Endothelial cell of umbilical vein (primary cell): ENCODE measurements around the gene TENM4. TPM values are rescaled to one million over a fixed set of nuclear protein-coding genes. Genes with fewer than 3 reads are reported as not detected.

Source experiments
- BruUV-seq: library from RNA; stranded (reverse); fragments of 400-500 nt; replicated peaks from 2 replicates; lab custom pipeline; 2021; lab: Mats Ljungman, UMichigan
- CTCF ChIA-PET: fragments of 300-600, 350-600 bp; sonication (Branson Sonifier 250); formaldehyde crosslinking; loops from one replicate; lab custom pipeline; 2021; ENCODE audit warnings: antibody characterized with exemption, inconsistent platforms; lab: Charles Lee
- POLR2A ChIA-PET: fragments of 300-600, 350-600 bp; sonication (Branson Sonifier 250); formaldehyde crosslinking; loops from one replicate; lab custom pipeline; 2021; ENCODE audit warnings: antibody characterized with exemption, inconsistent platforms; lab: Charles Lee
- DNase-seq: peaks from one replicate; pipeline ENCODE4 v3.0.0-alpha.2; 2011; ENCODE audit warnings: low read depth, low spot score
- FAIRE-seq: peaks from 2 replicates; lab custom pipeline; 2011; peaks lifted over from hg19 to GRCh38; lab: Jason Lieb, UNC
- H2AFZ ChIP-seq: 2 replicates; pipeline ENCODE4 v1.6.0; 2012; ENCODE audit warnings: low read depth, low read length, control low read depth, inconsistent platforms
- H3K27ac ChIP-seq: 2 replicates; pipeline ENCODE4 v1.5.1; 2011; ENCODE audit warnings: low read depth, mild to moderate bottlenecking, control low read depth, low read length, moderate library complexity; ENCODE audit not compliant: insufficient read depth
- H3K27me3 ChIP-seq, 2 experiments: 2 replicates each; pipeline versions ENCODE4 v1.6.0 to v1.6.1; 2011; ENCODE audit warnings: low read length in 2 of 2, mixed read lengths in 1 of 2; ENCODE audit not compliant: control insufficient read depth in 2 of 2, insufficient read depth in 2 of 2
- H3K36me3 ChIP-seq, 2 experiments: 2 replicates in 1 of 2; 3 replicates in 1 of 2; pipeline ENCODE4 v1.5.1; 2011; ENCODE audit warnings: low read length in 2 of 2, mild to moderate bottlenecking in 1 of 2, moderate library complexity in 1 of 2; ENCODE audit not compliant: control insufficient read depth in 2 of 2, insufficient read depth in 2 of 2; ENCODE audit errors: extremely low read depth in 1 of 2
- H3K4me1 ChIP-seq: 3 replicates; pipeline ENCODE4 v1.5.1; 2011; ENCODE audit warnings: mild to moderate bottlenecking, low read length; ENCODE audit not compliant: control insufficient read depth, insufficient read depth; ENCODE audit errors: extremely low read depth
- H3K4me2 ChIP-seq: 2 replicates; pipeline ENCODE4 v1.6.1; 2011; ENCODE audit warnings: low read length, control low read depth, mixed read lengths; ENCODE audit not compliant: insufficient read depth
- H3K4me3 ChIP-seq, 3 experiments: fragments of 200-600 bp in 1 of 3; sonication (generic), shearing (Covaris generic) in 1 of 3; replicated peaks in 1 of 3; 2 replicates each; pipeline ENCODE4 v1.5.1; 2011 to 2016; ENCODE audit warnings: control low read depth in 3 of 3, low read length in 3 of 3, mild to moderate bottlenecking in 2 of 3, inconsistent platforms in 1 of 3, low read depth in 1 of 3, moderate library complexity in 1 of 3; ENCODE audit not compliant: insufficient read depth in 1 of 3
- H3K79me2 ChIP-seq: 2 replicates; pipeline ENCODE4 v1.6.0; 2012; ENCODE audit warnings: low read length, inconsistent platforms; ENCODE audit not compliant: control insufficient read depth, insufficient read depth
- H3K9ac ChIP-seq: replicated peaks from 2 replicates; pipeline ENCODE3; 2011; ENCODE audit warnings: low read length, control low read depth; ENCODE audit not compliant: insufficient read depth; ENCODE audit errors: extremely low read depth
- H3K9me1 ChIP-seq: replicated peaks from 3 replicates; pipeline ENCODE4 v1.6.0; 2011; ENCODE audit warnings: mild to moderate bottlenecking, low read length; ENCODE audit not compliant: control insufficient read depth, insufficient read depth; ENCODE audit errors: extremely low read depth
- H3K9me3 ChIP-seq: replicated peaks from 2 replicates; pipeline ENCODE4 v1.5.1; 2012; ENCODE audit warnings: low read length, inconsistent platforms; ENCODE audit not compliant: control insufficient read depth, insufficient read depth
- H4K20me1 ChIP-seq: replicated peaks from 2 replicates; pipeline ENCODE3; 2011; ENCODE audit warnings: mild to moderate bottlenecking, low read length; ENCODE audit not compliant: control insufficient read depth, insufficient read depth; ENCODE audit errors: extremely low read depth
- EZH2 ChIP-seq: IDR thresholded peaks from 2 replicates; pipeline ENCODE4 v1.6.1; 2012; ENCODE audit warnings: borderline replicate concordance, low read depth, mild to moderate bottlenecking, moderate library complexity, low read length, inconsistent platforms; ENCODE audit not compliant: severe bottlenecking
- FOS ChIP-seq: IDR thresholded peaks from 2 replicates; pipeline ENCODE4 v1.6.1; 2011; ENCODE audit warnings: mild to moderate bottlenecking, low read length, moderate library complexity, borderline replicate concordance; ENCODE audit not compliant: insufficient read depth
- GATA2 ChIP-seq: IDR thresholded peaks from 2 replicates; pipeline ENCODE4 v1.7.0; 2011; ENCODE audit warnings: low read depth, mild to moderate bottlenecking, moderate library complexity, mixed read lengths, low read length; ENCODE audit not compliant: insufficient read length, insufficient read depth
- JUN ChIP-seq: IDR thresholded peaks from 2 replicates; pipeline ENCODE4 v1.6.1; 2011; ENCODE audit warnings: borderline replicate concordance, low read depth; ENCODE audit not compliant: insufficient read length, insufficient read depth
- POLR2AphosphoS5 ChIP-seq: IDR thresholded peaks from 2 replicates; pipeline ENCODE4 v1.6.1; 2012; ENCODE audit warnings: low read depth, mild to moderate bottlenecking, control low read depth, low read length, moderate library complexity; ENCODE audit not compliant: insufficient read depth
- dilution Hi-C: fragments of 300-500 bp; cut with MboI; formaldehyde crosslinking; loops from one replicate; pipeline ENCODE4 v1.15.0; 2019; ENCODE audit warnings: low sequenced_read_pairs; ENCODE audit not compliant: extremely low pct_ligation_motif_present
- intact Hi-C: fragments of 100-400 bp; cut with micrococcal nuclease; formaldehyde crosslinking; loops from one replicate; pipeline ENCODE4 v1.10.0; 2022
- polyA plus RNA-seq, 4 experiments: library from polyadenylated mRNA; depleted of rRNA in 3 of 4; stranded (reverse) in 3 of 4; unstranded in 1 of 4; fragments of >200 nt; gene quantifications; 2 replicates each; pipeline versions ENCODE4 v1.2.1 to v1.2.3, GENCODE V29; 2011 to 2012; ENCODE audit warnings: missing spikeins in 1 of 4
- total RNA-seq: library from RNA; stranded (reverse); gene quantifications from 2 replicates; pipeline ENCODE4 v1.2.3, GENCODE V29; 2021
- TF ChIP-seq, protein P1 (sequence below): IDR thresholded peaks from 2 replicates; pipeline ENCODE4 v1.6.1; 2011; ENCODE audit not compliant: insufficient read depth, insufficient read length
- TF ChIP-seq, protein P2 (sequence below), 2 donors: IDR thresholded peaks; 1 replicate in 1 of 2; 2 replicates in 1 of 2; pipeline ENCODE4 v1.5.1; 2011; ENCODE audit warnings: low read length in 2 of 2, mild to moderate bottlenecking in 2 of 2, moderate library complexity in 2 of 2, control low read depth in 1 of 2, inconsistent platforms in 1 of 2, low read depth in 1 of 2; ENCODE audit not compliant: insufficient read depth in 1 of 2; ENCODE audit errors: extremely low read depth in 1 of 2

The TENM4 gene
- total and polyA plus RNA-seq, 2 donors (not counting 3 experiments of a cell fraction or from before 2014, with no cell fraction given), result 0.06 to 0.27 TPM

DNA sequence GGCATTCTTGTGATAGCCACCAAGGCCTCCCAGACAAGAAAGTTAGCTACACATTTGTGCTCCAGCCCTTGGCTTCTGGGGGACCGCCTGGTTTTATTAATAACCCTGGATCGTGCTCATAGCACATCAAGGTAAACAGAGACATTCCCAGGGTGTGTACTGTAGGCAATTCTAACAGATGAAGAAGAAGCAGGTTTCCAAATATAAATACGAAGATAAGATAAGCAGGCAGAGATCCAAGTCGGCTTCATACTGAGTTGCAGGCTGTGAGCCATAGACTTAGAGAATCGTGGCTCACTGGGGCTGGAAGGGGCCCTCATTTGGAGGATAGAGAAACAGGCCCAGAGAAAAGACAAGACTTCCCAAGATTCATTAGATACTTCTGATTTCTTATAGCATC is 131.4 kb downstream of the TENM4 start:
- no peak overlapping the region for H3K9ac ChIP-seq
- H3K4me3 ChIP-seq, result no peak overlapping the region
- no peaks in the 10 kb centered on the region for H3K36me3 ChIP-seq
- H3K79me2 ChIP-seq, result no peaks in the 10 kb centered on the region
- DNase-seq, result no peak
- H3K27me3 ChIP-seq, result no peaks in the 10 kb centered on the region
- BruUV-seq, result no TSS peak
- POLR2A ChIA-PET, result no interaction called here
- no peak for FAIRE-seq
- H3K4me2 ChIP-seq, result no peak overlapping the region
- CTCF ChIA-PET, result no interaction called here
- intact Hi-C loops, result no loop called here
- H3K9me3 ChIP-seq, result no peaks in the 10 kb centered on the region
- no peaks in the 10 kb centered on the region for H3K9me1 ChIP-seq
- dilution Hi-C loops, result no loop called here
- no peak overlapping the region for H2AFZ ChIP-seq
- H3K4me1 ChIP-seq, result no peaks in the 10 kb centered on the region
- no peak overlapping the region for H3K27ac ChIP-seq
- H4K20me1 ChIP-seq, result no peaks in the 10 kb centered on the region
- no peak for TF ChIP-seq GATA2
- no peak for TF ChIP-seq EZH2
- no peak for TF ChIP-seq FOS
- TF ChIP-seq, protein P1, sequence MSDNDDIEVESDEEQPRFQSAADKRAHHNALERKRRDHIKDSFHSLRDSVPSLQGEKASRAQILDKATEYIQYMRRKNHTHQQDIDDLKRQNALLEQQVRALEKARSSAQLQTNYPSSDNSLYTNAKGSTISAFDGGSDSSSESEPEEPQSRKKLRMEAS, result no peak
- TF ChIP-seq POLR2AphosphoS5, result no peak
- TF ChIP-seq, protein P2, sequence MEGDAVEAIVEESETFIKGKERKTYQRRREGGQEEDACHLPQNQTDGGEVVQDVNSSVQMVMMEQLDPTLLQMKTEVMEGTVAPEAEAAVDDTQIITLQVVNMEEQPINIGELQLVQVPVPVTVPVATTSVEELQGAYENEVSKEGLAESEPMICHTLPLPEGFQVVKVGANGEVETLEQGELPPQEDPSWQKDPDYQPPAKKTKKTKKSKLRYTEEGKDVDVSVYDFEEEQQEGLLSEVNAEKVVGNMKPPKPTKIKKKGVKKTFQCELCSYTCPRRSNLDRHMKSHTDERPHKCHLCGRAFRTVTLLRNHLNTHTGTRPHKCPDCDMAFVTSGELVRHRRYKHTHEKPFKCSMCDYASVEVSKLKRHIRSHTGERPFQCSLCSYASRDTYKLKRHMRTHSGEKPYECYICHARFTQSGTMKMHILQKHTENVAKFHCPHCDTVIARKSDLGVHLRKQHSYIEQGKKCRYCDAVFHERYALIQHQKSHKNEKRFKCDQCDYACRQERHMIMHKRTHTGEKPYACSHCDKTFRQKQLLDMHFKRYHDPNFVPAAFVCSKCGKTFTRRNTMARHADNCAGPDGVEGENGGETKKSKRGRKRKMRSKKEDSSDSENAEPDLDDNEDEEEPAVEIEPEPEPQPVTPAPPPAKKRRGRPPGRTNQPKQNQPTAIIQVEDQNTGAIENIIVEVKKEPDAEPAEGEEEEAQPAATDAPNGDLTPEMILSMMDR (IDR thresholded peaks at IDR 0.05; ENCODE audit: extremely low read depth in 1 of 2, insufficient read depth in 1 of 2, low read depth in 1 of 2, low read length in 2 of 2), result no peak
- no peak for TF ChIP-seq JUN
